ENCODE data around the gene PRKCA. TPM values are rescaled to one million over a fixed set of nuclear protein-coding genes. Genes with fewer than 3 reads are reported as not detected.

The PRKCA gene
- polyA plus RNA-seq, 1 experiment, result 66.8 TPM

DNA sequence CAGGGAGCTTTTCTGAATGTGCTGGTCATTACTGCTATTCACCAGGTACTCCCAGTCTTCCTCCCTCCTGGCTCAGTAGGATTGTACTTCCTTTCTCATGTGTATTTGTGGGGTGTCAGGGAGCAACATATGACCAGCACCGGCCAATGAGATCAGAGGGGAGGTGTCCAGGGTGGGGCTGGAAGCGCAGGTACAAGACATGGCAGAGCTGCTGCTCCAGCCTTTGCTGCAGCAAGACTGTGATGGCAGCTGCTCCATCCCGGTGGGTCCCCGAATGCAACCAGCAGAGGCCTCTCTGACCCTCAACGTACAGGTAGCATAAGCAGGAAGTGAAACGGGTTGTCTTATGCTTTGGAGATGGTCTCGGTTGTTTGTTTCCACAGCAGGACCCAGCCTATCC is 478.7 kb downstream of the PRKCA start:
- TF ChIP-seq, protein P1, sequence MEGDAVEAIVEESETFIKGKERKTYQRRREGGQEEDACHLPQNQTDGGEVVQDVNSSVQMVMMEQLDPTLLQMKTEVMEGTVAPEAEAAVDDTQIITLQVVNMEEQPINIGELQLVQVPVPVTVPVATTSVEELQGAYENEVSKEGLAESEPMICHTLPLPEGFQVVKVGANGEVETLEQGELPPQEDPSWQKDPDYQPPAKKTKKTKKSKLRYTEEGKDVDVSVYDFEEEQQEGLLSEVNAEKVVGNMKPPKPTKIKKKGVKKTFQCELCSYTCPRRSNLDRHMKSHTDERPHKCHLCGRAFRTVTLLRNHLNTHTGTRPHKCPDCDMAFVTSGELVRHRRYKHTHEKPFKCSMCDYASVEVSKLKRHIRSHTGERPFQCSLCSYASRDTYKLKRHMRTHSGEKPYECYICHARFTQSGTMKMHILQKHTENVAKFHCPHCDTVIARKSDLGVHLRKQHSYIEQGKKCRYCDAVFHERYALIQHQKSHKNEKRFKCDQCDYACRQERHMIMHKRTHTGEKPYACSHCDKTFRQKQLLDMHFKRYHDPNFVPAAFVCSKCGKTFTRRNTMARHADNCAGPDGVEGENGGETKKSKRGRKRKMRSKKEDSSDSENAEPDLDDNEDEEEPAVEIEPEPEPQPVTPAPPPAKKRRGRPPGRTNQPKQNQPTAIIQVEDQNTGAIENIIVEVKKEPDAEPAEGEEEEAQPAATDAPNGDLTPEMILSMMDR (IDR thresholded peaks at IDR 0.05; ENCODE audit: low read depth, low read length), result no peak
- no peaks in the 10 kb centered on the region for H3K27me3 ChIP-seq (ENCODE audit: control insufficient read depth, insufficient read depth, low read length)

DNA sequence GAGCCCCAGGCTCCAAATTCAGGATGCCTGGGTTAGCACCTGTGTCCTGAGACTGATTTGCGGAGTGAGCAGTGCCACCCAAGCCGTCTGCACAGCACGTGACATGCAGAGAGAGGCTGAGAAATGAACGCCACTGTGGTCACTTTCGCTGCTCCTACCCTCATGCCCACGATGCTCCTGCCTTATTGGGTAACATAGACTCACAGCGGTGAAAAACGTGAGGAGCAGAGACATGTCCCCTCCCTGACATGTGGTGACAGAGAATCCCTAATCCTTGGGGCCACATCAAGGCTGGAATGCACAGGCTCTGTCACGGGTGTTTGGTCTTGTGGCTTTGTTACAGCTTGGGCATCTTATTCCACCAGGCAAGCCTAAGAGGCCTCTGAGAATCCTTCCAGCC is 480.4 kb downstream of the PRKCA start:
- H3K27me3 ChIP-seq (ENCODE audit: control insufficient read depth, insufficient read depth, low read length), result no peaks in the 10 kb centered on the region
- no peaks in the 10 kb centered on the region for H3K9me3 ChIP-seq (ENCODE audit: control insufficient read depth, insufficient read depth, low read length)
- CTCF ChIA-PET, result no interaction called here
- DNase-seq (ENCODE audit: low read depth, low spot score), result no peak
- TF ChIP-seq, protein P1 (IDR thresholded peaks at IDR 0.05; ENCODE audit: low read depth, low read length), result no peak
- no peak overlapping the region for H3K27ac ChIP-seq (ENCODE audit: low read depth, low read length)
- no peak overlapping the region for H3K4me3 ChIP-seq (ENCODE audit: low read depth, low read length)
- POLR2A ChIA-PET, result no interaction called here

More for the DNA sequence above, 478.7 kb downstream of the PRKCA start:
- ChIA-PET POLR2A (no interaction called here), CTCF (no interaction called here)
- H3K9me3 ChIP-seq (ENCODE audit: control insufficient read depth, insufficient read depth, low read length), result no peaks in the 10 kb centered on the region
- no peak overlapping the region for H3K4me3 ChIP-seq (ENCODE audit: low read depth, low read length)
- no peak overlapping the region for H3K27ac ChIP-seq (ENCODE audit: low read depth, low read length)
- DNase-seq (ENCODE audit: low read depth, low spot score), result no peak

DNA sequence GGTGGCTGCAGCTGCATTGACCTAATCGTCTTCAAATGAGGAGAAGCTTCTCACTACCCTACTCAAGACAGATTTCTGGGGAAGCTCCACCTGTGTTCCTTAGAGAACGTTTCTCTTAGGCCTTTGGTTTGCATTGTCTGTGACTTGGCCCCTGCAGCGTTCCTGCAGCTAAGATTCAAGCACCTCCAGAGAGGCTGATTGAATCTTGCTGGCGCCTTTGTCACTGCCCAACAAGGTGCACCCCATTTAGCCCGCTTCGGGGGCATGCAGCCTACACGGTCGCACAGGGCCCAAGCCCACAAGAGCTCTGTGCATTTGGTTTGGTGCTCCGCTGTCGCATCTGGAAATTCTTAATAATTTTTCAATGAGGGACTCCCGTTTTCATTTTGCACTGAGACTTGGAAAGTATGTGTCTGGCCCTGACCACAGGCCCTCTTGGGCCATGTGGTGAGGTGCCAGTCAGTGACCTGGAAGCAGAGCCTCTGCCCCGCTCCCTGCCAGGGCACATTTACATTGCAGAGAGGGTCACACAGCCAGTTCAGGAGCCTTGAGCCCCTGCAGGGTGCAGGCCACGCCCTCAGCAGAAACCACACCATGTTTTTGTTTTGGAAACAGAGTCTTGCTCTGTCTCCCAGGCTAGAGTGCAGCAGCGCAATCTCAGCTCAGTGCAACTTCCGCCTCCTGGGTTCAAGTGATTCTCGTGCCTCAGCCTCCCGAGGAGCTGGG is 481.4 kb downstream of the PRKCA start:
- no peak overlapping the region for H3K27ac ChIP-seq (ENCODE audit: low read depth, low read length)
- POLR2A ChIA-PET, result no interaction called here
- no peak overlapping the region for H3K4me3 ChIP-seq (ENCODE audit: low read depth, low read length)
- TF ChIP-seq, protein P1 (IDR thresholded peaks at IDR 0.05; ENCODE audit: low read depth, low read length), result no peak
- CTCF ChIA-PET, result no interaction called here
- H3K27me3 ChIP-seq (ENCODE audit: control insufficient read depth, insufficient read depth, low read length), result no peaks in the 10 kb centered on the region
- H3K9me3 ChIP-seq (ENCODE audit: control insufficient read depth, insufficient read depth, low read length), result no peaks in the 10 kb centered on the region
- DNase-seq (ENCODE audit: low read depth, low spot score), result no peak

DNA sequence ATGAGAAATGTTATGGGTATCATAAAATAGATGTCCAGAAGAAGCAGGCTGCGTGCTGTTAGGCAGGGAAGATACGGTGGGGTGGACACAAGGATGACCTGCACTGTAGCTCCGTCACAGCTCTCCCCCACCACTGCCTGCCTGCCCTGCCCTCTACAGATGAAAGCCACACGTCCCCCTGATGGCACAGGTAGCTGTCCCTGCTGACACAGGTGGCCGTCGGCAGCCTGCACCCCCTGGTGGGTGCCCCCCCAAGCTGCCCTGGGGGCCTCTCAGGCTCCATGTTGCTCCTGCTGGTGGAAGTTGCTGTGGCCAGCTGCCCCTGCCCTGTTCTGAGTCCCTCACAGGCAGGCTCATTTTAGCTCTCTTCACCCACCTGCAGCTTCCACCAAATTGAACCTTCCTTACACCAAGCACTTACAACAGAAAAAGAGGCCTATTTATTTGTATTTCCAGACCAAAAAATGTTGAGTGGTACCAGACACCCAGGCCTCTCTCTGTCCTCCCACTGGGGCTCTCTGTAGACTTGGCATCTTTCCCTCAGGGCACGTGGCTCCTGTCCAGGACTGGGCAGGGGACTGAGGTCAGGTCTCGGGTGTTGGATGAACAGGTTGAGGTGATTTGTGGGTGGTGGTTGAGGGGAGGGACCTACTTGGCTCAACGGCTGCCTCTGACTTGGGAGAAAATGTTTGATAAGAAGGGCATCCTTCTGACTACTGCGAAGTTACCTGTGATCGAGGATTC is 482.4 kb downstream of the PRKCA start:
- TF ChIP-seq, protein P1 (IDR thresholded peaks at IDR 0.05; ENCODE audit: low read depth, low read length), result no peak
- no peak for DNase-seq (ENCODE audit: low read depth, low spot score)
- POLR2A ChIA-PET, result no interaction called here
- CTCF ChIA-PET, result no interaction called here
- no peaks in the 10 kb centered on the region for H3K27me3 ChIP-seq (ENCODE audit: control insufficient read depth, insufficient read depth, low read length)
- H3K27ac ChIP-seq (ENCODE audit: low read depth, low read length), result no peak overlapping the region
- no peak overlapping the region for H3K4me3 ChIP-seq (ENCODE audit: low read depth, low read length)
- H3K9me3 ChIP-seq (ENCODE audit: control insufficient read depth, insufficient read depth, low read length), result no peaks in the 10 kb centered on the region

DNA sequence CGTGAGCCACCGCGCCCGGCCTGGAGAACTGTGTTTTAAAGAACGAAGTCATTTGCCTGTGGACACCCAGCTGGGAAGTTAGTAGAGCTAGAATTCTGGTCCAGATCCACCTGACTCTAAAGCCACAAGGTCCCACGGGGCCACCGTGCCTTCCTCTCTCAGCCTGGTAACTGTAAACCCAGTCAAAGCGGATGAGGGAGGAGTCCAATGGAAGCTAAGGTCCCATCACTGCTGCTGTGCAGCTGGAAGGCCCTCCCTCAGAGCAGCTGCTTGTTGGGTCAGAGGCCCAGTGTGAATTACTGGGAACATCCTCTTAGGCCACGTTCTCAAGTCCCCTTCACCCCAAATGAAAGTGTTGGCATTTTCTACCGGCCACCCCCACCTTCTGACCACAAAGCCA is 483.7 kb downstream of the PRKCA start:
- no peaks in the 10 kb centered on the region for H3K27me3 ChIP-seq (ENCODE audit: control insufficient read depth, insufficient read depth, low read length)
- CTCF ChIA-PET, result no interaction called here
- TF ChIP-seq, protein P1 (IDR thresholded peaks at IDR 0.05; ENCODE audit: low read depth, low read length), result no peak
- H3K9me3 ChIP-seq (ENCODE audit: control insufficient read depth, insufficient read depth, low read length), result no peaks in the 10 kb centered on the region
- DNase-seq (ENCODE audit: low read depth, low spot score), result no peak
- H3K27ac ChIP-seq (ENCODE audit: low read depth, low read length), result no peak overlapping the region
- no peak overlapping the region for H3K4me3 ChIP-seq (ENCODE audit: low read depth, low read length)
- POLR2A ChIA-PET, result no interaction called here
